SK-N-SH treated with all-trans-retinoic acid at 6 μM for 48 hours (cell line): ENCODE data around the gene SLC30A3.

Source experiments
- ATAC-seq: fragments of 200-7000 bp; cut with Tn5 transposase; 3 replicates; pipeline ENCODE4 v1.9.1; 2020; ENCODE audit warnings: mild to moderate bottlenecking, moderate library complexity
- ARNTL ChIP-seq: fragments of 450-650 bp; formaldehyde crosslinking; IDR thresholded peaks from 2 replicates; pipeline ENCODE4 v1.5.0; 2020; ENCODE audit warnings: low read depth, mild to moderate bottlenecking, moderate library complexity, borderline replicate concordance
- BACH2 ChIP-seq: fragments of 250-450 bp; sonication (Bioruptor Pico); IDR thresholded peaks from 2 replicates; pipeline ENCODE4 v1.9.0; 2021; ENCODE audit warnings: mild to moderate bottlenecking, borderline replicate concordance
- CREB5 ChIP-seq: fragments of 250-450 bp; sonication (Bioruptor Pico); IDR thresholded peaks from 2 replicates; pipeline ENCODE4 v1.5.1; 2020; ENCODE audit warnings: low read depth, mild to moderate bottlenecking, moderate library complexity
- CSDC2 ChIP-seq: fragments of 250-450 bp; sonication (Bioruptor Pico); IDR thresholded peaks from 2 replicates; pipeline ENCODE4 v1.5.0; 2020; ENCODE audit warnings: mild to moderate bottlenecking, moderate library complexity
- CSRNP3 ChIP-seq: fragments of 250-450 bp; sonication (Bioruptor Pico); IDR thresholded peaks from 2 replicates; pipeline ENCODE4 v1.5.1; 2021; ENCODE audit warnings: mild to moderate bottlenecking, moderate library complexity
- ESRRG ChIP-seq: fragments of 250-450 bp; sonication (Bioruptor Pico); IDR thresholded peaks from 2 replicates; pipeline ENCODE4 v1.6.1; 2021; ENCODE audit warnings: mild to moderate bottlenecking
- GLIS3 ChIP-seq: fragments of 250-450 bp; sonication (Bioruptor Pico); IDR thresholded peaks from 2 replicates; pipeline ENCODE4 v1.5.0; 2020; ENCODE audit warnings: mild to moderate bottlenecking, moderate library complexity
- ISL1 ChIP-seq: fragments of 250-450 bp; sonication (Bioruptor Pico); IDR thresholded peaks from 2 replicates; pipeline ENCODE4 v2.1.2; 2022; ENCODE audit warnings: mild to moderate bottlenecking, moderate library complexity
- OSR1 ChIP-seq: fragments of 250-450 bp; sonication (Bioruptor Pico); IDR thresholded peaks from 2 replicates; pipeline ENCODE4 v1.8.0; 2022; ENCODE audit warnings: moderate library complexity, mild to moderate bottlenecking, inconsistent platforms
- PATZ1 ChIP-seq: fragments of 250-450 bp; sonication (Bioruptor Pico); IDR thresholded peaks from 2 replicates; pipeline ENCODE4 v1.8.0; 2020; ENCODE audit warnings: mild to moderate bottlenecking, moderate library complexity, borderline replicate concordance
- POU6F1 ChIP-seq: fragments of 250-450 bp; sonication (Bioruptor Pico); IDR thresholded peaks from 2 replicates; pipeline ENCODE4 v1.8.0; 2021; ENCODE audit warnings: low read depth, mild to moderate bottlenecking, moderate library complexity, borderline replicate concordance
- PPARA ChIP-seq: fragments of 250-450 bp; sonication (Bioruptor Pico); IDR thresholded peaks from 2 replicates; pipeline ENCODE4 v1.5.0; 2020; ENCODE audit warnings: mild to moderate bottlenecking, borderline replicate concordance
- RARB ChIP-seq: fragments of 250-450 bp; sonication (Bioruptor Pico); IDR thresholded peaks from 2 replicates; pipeline ENCODE4 v1.8.0; 2021; ENCODE audit warnings: mild to moderate bottlenecking, moderate library complexity
- SNAI2 ChIP-seq: fragments of 250-450 bp; sonication (Bioruptor Pico); IDR thresholded peaks from 2 replicates; pipeline ENCODE4 v1.5.0; 2020; ENCODE audit warnings: mild to moderate bottlenecking, moderate library complexity
- TCF4 ChIP-seq: fragments of 250-450 bp; sonication (Bioruptor Pico); IDR thresholded peaks from 2 replicates; pipeline ENCODE4 v1.8.0; 2021; ENCODE audit warnings: mild to moderate bottlenecking, moderate library complexity, borderline replicate concordance
- TOX ChIP-seq: fragments of 250-450 bp; sonication (Bioruptor Pico); IDR thresholded peaks from 2 replicates; pipeline ENCODE4 v1.8.0; 2021; ENCODE audit warnings: mild to moderate bottlenecking, moderate library complexity, borderline replicate concordance
- TSHZ2 ChIP-seq: fragments of 250-450 bp; sonication (Bioruptor Pico); IDR thresholded peaks from 2 replicates; pipeline ENCODE4 v1.5.0; 2020; ENCODE audit warnings: mild to moderate bottlenecking, moderate library complexity
- ZC3H10 ChIP-seq: fragments of 250-450 bp; sonication (Bioruptor Pico); IDR thresholded peaks from 2 replicates; pipeline ENCODE4 v1.5.1; 2021; ENCODE audit warnings: mild to moderate bottlenecking, moderate library complexity
- ZFP3 ChIP-seq: fragments of 250-450 bp; sonication (Bioruptor Pico); IDR thresholded peaks from 2 replicates; pipeline ENCODE4 v1.5.0; 2020; ENCODE audit warnings: mild to moderate bottlenecking, moderate library complexity
- ZFP30 ChIP-seq: fragments of 450-650 bp; formaldehyde crosslinking; IDR thresholded peaks from 2 replicates; pipeline ENCODE4 v1.5.0; 2022; ENCODE audit warnings: mild to moderate bottlenecking, moderate library complexity
- ZNF565 ChIP-seq: fragments of 450-650 bp; formaldehyde crosslinking; conservative IDR thresholded peaks from 2 replicates; pipeline ENCODE4 v1.5.0; 2020; ENCODE audit warnings: low read depth, mild to moderate bottlenecking, moderate library complexity
- ZNF8 ChIP-seq: fragments of 450-650 bp; formaldehyde crosslinking; IDR thresholded peaks from 2 replicates; pipeline ENCODE4 v1.5.0; 2020; ENCODE audit warnings: mild to moderate bottlenecking, moderate library complexity

Gene SLC30A3

GRCh38 chr2:27262379-27263286 is at the start of gene SLC30A3:
TSS of gene SLC30A3 (minus strand) at chr2:27263047. CDS start at chr2:27262906, 141 bp downstream.
- peak; percentile 71 for ATAC-seq
- TF ChIP-seq ZC3H10 (CRISPR knock-in tag) (no peak), ZNF565 (CRISPR knock-in tag) (no peak), CREB5 (CRISPR knock-in tag) (no peak), BACH2 (CRISPR knock-in tag) (no peak), CSDC2 (no peak), RARB (CRISPR knock-in tag) (no peak), ZNF8 (no peak), TOX (CRISPR knock-in tag) (no peak), ISL1 (no peak), ARNTL (CRISPR knock-in tag) (no peak), OSR1 (CRISPR knock-in tag) (no peak), ESRRG (CRISPR knock-in tag) (no peak), POU6F1 (CRISPR knock-in tag) (no peak), ZFP30 (CRISPR knock-in tag) (no peak), CSRNP3 (CRISPR knock-in tag) (no peak), GLIS3 (CRISPR knock-in tag) (no peak), PPARA (CRISPR knock-in tag) (no peak), ZFP3 (CRISPR knock-in tag) (no peak)
- TF ChIP-seq, all 23 proteins: peak for 0

- no peak for ATAC-seq
- TF ChIP-seq TSHZ2 (CRISPR knock-in tag) (no peak), GLIS3 (CRISPR knock-in tag) (no peak), CSDC2 (no peak), ISL1 (no peak), ZNF8 (no peak), ARNTL (CRISPR knock-in tag) (no peak), CREB5 (CRISPR knock-in tag) (no peak), PATZ1 (CRISPR knock-in tag) (no peak), TCF4 (CRISPR knock-in tag) (no peak), SNAI2 (CRISPR knock-in tag) (no peak)
Measured at GRCh38 chr2:27312152-27312551, 49.3 kb upstream of the SLC30A3 start.
